ENCODE measurements around the gene CABS1.

CABS1 gene

DNA sequence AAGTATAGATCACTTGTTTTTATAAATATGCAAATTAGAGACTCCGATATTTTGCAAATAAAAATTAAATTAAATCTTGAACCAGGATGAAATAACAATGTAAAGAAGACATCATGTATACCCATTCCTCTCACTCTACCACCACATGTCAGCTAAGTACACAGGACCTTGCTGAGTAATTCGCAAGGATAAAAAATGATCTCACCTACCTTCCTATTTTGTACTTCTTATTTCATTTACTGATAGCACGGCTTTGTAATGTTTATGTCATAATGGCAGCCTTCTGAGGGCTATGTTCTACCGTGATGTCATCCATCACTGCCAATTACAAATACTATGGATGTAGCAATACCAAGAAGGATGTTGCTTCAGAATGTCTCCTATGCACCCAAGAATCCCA is 37.2 kb downstream of the CABS1 start:
- no peak overlapping the region for H3K4me3 ChIP-seq (replicated peaks; ENCODE audit: low read depth, low read length)
- no peak for DNase-seq (ENCODE audit: low read depth)
- TF ChIP-seq, protein P1, sequence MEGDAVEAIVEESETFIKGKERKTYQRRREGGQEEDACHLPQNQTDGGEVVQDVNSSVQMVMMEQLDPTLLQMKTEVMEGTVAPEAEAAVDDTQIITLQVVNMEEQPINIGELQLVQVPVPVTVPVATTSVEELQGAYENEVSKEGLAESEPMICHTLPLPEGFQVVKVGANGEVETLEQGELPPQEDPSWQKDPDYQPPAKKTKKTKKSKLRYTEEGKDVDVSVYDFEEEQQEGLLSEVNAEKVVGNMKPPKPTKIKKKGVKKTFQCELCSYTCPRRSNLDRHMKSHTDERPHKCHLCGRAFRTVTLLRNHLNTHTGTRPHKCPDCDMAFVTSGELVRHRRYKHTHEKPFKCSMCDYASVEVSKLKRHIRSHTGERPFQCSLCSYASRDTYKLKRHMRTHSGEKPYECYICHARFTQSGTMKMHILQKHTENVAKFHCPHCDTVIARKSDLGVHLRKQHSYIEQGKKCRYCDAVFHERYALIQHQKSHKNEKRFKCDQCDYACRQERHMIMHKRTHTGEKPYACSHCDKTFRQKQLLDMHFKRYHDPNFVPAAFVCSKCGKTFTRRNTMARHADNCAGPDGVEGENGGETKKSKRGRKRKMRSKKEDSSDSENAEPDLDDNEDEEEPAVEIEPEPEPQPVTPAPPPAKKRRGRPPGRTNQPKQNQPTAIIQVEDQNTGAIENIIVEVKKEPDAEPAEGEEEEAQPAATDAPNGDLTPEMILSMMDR (IDR thresholded peaks at IDR 0.05; ENCODE audit: low read length, missing control alignments) = no peak

DNA sequence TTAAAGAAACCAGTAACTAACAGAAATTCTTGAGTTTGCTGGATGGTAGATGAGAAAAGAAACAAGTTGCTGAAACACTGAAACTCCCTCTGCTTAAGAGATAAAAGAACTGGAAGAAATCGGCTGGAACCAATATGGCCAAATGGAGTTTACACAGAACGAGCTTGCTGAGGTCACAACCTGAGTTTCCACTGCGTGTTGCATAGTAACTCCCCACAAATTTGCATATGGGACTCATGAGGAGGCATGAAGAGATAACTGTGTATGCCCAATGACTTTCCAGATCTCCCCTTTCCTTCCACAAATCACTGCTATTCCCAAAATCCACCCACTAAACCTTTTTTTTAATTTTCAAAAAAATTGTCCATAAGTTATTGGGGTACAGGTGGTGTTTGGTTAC is 38.0 kb downstream of the CABS1 start:
- DNase-seq (ENCODE audit: low read depth) = no peak
- TF ChIP-seq, protein P1 (IDR thresholded peaks at IDR 0.05; ENCODE audit: low read length, missing control alignments) = no peak
- H3K4me3 ChIP-seq (replicated peaks; ENCODE audit: low read depth, low read length) = no peak overlapping the region

DNA sequence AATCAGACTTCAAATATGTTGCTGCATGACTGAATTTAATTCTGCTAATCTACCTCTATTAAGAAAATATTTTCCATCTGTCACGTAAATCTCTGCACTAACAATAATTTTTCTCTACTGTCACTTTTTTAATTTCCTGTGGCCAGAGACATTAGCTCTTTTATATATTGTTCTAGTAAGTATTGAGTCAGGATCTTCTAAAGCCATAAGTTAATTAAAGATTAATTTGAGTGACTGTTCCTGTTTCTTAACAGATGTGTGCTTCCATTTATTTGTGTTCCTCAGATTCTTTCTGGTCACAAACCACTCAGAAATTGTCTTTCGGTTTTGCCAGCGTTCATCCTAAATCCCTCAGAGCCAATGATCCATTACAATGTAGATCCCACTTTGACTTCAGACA is 45.8 kb downstream of the CABS1 start:
- TF ChIP-seq, protein P1 (IDR thresholded peaks at IDR 0.05; ENCODE audit: low read length, missing control alignments) = no peak
- DNase-seq (ENCODE audit: low read depth) = no peak
- H3K4me3 ChIP-seq (replicated peaks; ENCODE audit: low read depth, low read length) = no peak overlapping the region

DNA sequence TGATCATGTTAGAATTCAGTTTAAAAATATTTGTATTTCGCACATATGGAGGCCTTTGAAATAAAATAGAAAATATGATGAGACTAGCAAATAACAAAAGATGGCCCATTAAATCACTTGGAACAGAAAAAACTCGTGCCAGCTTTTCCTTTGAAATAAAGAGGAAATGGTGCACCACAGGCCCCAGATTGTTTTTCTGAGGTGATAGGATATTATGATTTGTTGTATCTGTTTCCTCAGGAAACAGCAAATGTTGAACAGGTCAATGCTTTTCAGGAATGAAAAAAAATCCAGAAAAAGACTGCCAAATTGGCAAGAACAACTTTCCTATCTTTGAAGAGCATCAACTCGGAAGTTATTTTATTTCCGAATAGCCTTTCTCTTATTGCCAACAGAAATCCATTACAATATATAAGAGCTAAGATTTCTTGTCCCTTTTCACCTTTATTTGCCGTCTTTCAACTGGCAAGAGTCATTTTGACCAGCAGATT is 48.0 kb downstream of the CABS1 start, which contains the start of gene SMR3B:
TSS of gene SMR3B (plus strand) at position 441 of the 491 bp plus-strand sequence. CDS start 1,380 bp downstream, outside the sequence.
- TF ChIP-seq, protein P1 (IDR thresholded peaks at IDR 0.05; ENCODE audit: low read length, missing control alignments) = no peak
- no peak within 1 kb of the TSS for H3K4me3 ChIP-seq (replicated peaks; ENCODE audit: low read depth, low read length)

More for the DNA sequence above, 48.0 kb downstream of the CABS1 start, which contains the start of gene SMR3B:
- DNase-seq (ENCODE audit: low read depth) = no peak
